DMS 273 treated with DMSO at 0.1 percent for 48 hours (cell line): ENCODE results near the gene PAK6.

Experiments used
- DNase-seq: peaks from one replicate; lab custom pipeline; 2025; lab: John Stamatoyannopoulos, UW

PAK6 gene

DNA sequence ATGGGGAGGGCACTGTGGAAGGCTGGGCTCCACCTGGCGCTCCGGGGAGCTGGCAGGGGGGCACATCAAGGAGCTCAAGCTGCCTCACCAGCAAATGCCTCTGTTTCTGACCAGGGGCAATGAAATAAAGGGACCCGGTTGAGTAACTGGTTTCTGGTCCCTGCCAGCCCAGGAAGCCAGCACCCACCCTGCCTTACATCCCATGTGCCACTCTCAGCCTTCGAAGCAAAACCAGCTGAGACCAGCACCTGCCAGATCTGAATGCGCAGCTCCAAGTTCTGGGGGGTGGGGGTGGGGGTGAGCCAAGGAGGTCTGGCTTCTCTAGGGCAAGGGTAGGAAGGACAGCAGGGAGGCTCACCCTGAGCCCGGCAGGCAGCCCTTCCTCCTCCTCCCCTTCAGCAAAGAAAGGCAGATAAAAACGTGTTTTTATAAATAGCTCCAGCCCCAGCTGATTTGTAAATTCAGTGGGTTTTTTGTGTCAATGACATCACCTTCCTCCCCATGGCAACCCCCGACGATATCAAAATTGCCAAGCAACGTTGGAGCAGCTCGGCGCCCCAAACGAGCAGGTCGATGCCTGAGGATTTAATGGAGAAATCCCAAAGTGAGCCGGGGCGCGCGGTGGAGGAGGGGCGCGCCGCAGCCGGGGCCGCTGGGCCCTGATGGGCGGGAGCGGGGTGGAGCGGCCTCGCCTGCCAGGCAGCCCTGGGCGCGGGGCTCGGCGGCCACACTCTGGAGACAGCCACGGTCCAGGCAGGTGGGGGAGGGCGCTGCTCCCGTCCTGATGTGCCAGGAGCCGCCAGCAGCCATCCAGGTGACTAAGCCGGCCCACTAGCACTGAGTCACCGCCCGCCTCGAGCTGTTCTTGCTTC is at the start of gene PAK6:
TSS of gene PAK6 (plus strand) at position 532 of the 872 bp plus-strand sequence. CDS start 25,723 bp downstream, outside the sequence.
- no peak for DNase-seq

DNA sequence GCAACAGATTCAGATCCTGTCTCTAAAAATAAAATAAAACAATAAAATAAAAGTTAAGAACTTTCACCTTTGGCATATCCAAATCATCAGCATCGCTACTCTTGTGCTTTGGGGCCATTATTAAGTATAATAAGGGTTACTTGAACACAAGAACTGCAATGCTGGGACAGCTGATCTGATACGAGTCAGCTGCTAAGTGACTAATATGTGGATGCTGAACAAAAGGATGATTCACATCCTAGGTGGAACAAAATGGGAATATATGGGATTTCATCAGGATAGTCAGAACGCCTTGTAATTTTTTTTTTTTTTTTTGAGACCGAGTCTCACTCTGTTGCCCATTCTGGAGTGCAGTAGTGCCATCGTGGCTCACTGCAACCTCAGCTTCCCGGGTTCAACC is 48.3 kb upstream of the PAK6 start:
- DNase-seq, result no peak

- DNase-seq, result no peak
Measured at GRCh38 chr15:40192942-40193341, 45.9 kb upstream of the PAK6 start.

- no peak for DNase-seq
Measured at GRCh38 chr15:40197434-40197833, 41.4 kb upstream of the PAK6 start.

GRCh38 chr15:40198355-40199085 is 40.3 kb upstream of the PAK6 start:
- DNase-seq, result no peak

- no peak for DNase-seq
Measured at GRCh38 chr15:40204100-40204499, 34.8 kb upstream of the PAK6 start.

DNA sequence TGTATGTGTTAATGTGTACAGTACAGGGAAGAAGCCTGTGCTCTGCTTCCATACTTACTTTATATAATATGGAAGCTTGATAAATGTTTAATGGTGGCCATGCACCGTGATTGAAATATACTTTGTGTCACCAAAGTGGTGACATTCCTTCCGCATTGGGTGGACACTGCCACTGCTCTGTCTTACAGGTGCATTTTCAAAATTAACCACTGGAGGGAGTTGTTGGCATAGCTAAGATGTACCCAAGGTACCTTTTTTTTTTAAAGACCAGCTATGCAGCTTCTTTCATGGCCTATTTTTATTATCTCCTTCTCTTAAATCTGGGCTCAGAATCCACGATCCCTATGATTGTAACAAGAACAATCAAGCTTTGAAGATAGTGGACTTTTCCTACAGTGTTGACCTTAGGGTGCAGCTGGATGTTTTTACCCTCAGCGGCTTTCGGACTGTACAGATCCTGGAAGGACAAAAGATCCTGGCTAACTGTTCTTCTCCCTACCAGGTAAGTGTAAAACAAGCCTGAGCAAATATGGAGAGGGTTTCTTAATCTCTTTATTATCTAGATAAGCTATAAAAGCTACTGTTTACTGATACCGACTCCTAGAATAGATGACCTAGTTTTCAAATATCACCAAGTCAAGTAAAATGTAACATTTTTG is 21.6 kb upstream of the PAK6 start:
- no peak for DNase-seq

DNA sequence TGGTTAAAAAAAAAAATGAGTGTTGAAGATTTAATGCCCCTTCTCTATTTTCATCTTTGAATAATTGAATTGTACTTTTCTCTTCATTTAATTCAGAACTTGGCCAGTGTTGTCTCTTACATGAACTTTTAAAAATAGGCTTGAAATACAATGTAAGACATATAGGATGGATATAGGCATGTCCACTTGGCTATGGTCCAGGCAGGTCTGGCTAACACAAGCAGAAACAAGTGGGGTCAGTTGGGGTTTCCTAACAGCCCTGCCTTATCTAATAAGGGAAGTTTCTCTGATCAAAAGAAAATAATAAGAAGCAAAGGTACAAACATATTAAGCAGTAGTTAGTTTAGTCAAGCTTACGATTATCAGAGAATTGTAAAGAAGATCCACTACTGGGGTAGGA is 19.1 kb upstream of the PAK6 start:
- no peak for DNase-seq

GRCh38 chr15:40222131-40222530 is 16.7 kb upstream of the PAK6 start:
- DNase-seq, result no peak

DNA sequence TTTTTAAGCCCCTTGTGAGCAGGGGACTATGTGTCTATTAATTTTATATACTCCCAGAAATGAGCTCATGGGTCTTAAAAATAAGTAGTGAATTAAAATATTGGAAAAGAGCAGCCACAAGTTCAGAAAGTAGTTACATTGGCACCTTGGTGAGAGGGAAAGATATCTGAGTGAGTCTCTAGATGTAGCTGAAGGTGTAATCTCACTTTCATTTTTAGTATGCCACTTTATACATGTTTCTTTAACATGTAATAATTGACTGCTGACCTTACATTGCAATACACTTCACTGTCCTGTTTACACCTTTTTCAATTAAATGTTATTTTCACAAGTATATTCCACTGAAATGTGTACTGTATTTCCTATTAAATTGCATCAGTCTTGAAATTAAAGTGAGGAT is 12.1 kb upstream of the PAK6 start:
- DNase-seq, result no peak

DNA sequence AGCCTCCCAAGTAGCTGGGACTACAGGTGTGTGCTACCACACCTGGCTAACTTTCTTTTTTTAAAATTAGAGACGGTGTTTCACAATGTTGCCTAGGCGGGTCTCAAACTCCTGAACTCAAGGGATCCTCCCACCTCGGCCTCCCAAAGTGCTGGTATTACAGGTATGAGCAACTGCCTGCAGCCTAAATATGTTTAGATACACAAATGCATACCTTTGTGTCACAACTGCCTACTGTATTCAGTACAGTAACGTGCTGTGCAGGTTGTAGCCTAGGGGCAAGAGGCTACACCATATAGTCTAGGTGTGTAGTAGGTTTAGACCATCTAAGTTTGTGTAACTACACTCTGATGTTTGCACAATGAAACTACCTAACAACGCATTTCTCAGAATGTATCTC is 9.5 kb upstream of the PAK6 start:
- no peak for DNase-seq

GRCh38 chr15:40229956-40230355 is 8.9 kb upstream of the PAK6 start:
- DNase-seq, result no peak

DNA sequence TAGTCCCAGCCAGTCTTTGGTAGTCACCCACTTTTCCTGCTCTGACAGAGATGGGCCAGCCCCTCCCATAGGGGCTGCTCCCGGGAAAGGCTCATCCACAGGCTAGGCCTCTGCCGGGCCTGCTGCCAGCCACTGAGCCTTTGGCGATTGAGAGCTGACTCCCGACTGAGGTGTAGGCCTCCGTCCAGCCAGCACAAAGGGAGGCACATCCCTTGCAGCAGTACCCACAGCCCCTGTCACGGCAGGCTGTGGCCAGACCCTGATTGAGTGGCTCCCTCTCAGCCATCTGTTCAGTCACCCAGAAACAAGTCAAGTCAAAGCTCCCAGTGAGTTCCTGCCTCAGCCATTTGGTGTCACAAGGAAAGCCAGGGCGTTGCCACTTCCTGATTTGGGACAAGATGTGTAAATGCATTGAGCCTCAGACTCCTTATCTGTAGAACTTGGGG is 6.2 kb upstream of the PAK6 start:
- no peak for DNase-seq

DNA sequence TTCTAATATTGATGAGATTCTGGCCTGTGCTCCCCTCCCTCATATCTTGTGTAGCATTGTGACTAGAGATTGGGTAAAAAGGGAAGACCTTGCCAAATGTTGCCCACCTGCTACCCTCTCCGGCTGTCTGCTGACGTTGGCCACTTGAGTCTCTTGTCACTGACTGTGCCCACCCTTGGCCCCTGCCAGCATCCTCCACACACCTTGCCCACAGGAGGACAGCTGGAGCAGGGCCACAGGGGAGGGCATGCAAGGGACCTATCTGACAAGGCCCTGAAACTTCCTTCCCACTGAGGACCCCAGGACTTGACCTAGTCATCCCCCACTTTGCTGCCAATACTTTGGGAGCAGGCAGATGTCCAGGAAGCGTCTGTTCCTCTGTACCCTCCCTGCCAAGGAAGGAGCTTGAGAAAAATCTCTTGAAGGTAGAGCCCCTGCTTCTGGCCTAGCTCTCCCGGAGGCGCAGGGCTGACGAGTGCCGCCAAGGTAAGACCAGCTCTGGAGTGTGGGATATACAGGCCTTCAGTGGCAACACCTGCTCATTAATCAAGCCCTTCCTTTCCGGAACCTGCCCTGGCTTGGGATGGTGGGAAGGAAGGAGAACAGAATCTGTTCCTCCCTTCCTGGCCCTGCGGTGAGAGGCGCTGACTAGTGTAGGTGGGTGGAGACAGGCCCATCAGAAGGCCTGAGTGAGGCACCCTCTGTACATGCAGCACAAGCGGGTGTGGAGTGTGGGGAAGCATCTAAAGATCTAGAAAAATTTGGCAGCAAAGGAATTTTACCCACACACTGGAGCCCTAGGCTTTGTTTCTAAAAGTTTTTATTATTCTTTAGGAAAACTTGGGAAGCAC is 4.9 kb upstream of the PAK6 start:
- no peak for DNase-seq

DNA sequence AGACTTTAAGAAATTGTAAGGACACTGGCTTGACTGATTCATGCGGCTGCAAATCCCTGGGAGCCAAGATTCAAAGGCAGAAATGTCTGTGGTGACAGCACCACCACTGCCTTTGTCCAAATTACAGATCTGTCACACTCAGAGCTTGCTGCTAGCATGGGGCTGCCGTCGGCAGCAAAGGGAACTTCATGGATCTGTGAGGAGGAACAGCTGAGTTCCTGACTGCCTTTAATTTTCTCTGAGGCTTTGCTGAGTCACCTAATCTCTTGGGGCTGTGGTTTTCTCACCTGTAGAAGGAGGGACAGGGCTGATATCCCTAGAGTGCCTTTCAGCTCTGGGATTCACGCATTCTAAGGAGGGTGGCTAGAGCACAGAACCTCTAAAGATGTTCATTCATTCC is 4.1 kb upstream of the PAK6 start:
- DNase-seq, result no peak

GRCh38 chr15:40235201-40235885 is 3.5 kb upstream of the PAK6 start:
- DNase-seq, result no peak

GRCh38 chr15:40239404-40239692 is 485 bp downstream of the PAK6 start:
- no peak for DNase-seq

- DNase-seq, result no peak
Measured at GRCh38 chr15:40239693-40240618, 1.1 kb downstream of the PAK6 start.

GRCh38 chr15:40240619-40241221 is 1.9 kb downstream of the PAK6 start:
- DNase-seq, result no peak
